GM21619 (cell line): ENCODE results near the gene CLVS2.

Experiments used
- ATAC-seq: cut with Tn5 transposase; IDR thresholded peaks from one replicate; pipeline ENCODE4 v1.9.1; 2021; ENCODE audit not compliant: unreplicated experiment

Gene CLVS2

DNA sequence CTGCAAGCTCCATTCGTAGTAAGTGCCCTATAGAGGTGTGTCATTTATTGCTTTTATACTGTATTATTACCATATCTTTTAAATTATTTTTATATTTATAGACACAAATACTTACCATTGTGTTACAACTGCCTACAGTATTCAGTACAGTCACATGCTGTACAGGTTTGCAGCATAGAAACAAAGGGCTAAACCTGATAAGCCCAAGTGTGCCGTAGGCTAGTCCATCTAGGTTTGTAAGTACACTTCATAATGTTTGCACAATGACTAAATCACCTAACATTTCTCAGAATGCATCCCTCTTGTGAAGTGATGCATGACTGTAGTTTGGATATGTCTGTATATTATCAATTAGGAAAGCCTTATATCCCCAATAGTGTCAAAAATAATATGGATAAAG, 122.8 kb downstream of the CLVS2 start:
- no peak for ATAC-seq
